Measurements from ENCODE around the gene CLEC11A. TPM values are rescaled to one million over a fixed set of nuclear protein-coding genes. Genes with fewer than 3 reads are reported as not detected.

Gene CLEC11A
- total RNA-seq, 1 experiment from 2014 or later: 1.6 TPM

DNA sequence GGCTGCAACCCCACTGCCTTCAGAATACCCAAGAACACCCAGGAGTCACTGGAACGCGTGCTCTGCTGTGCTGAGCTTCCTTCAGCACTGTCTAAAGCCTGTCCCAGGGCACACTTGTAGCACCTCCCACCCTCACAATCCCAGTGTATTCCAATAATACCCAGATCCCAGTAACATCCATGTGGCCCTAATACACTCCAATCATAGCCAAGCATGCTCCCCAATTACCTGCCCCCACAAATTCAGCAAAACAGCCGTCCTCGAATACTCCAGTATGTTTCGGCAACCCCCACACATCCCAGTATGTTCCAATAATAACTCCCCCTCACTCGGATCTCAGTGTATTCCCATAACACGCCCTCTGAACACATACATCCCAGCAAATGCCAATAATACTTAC is 32.7 kb upstream of the CLEC11A start:
- Histone ChIP-seq H3K9ac (ENCODE audit: low read length) (no peak overlapping the region), H3K79me2 (ENCODE audit: low read length) (no peaks in the 10 kb centered on the region), H4K20me1 (ENCODE audit: insufficient read depth, low read depth, low read length) (no peaks in the 10 kb centered on the region), H3K4me3 (ENCODE audit: low read length) (no peak overlapping the region), H3K9me2 (replicated peaks; ENCODE audit: insufficient read depth, low read length) (no peaks in the 10 kb centered on the region), H3K36me3 (ENCODE audit: insufficient read depth, low read length) (no peaks in the 10 kb centered on the region), H3K27ac (ENCODE audit: low read length) (no peak overlapping the region), H3K4me2 (ENCODE audit: low read depth, low read length, poor library complexity, severe bottlenecking) (no peak overlapping the region), H3K27me3 (ENCODE audit: low read length) (no peaks in the 10 kb centered on the region), H3K4me1 (ENCODE audit: low read length) (peaks cover 4% of the 10 kb centered on the region; the same call in 1 of the 2 replicates), H3K9me3 (ENCODE audit: low read length) (no peaks in the 10 kb centered on the region), H2AFZ (ENCODE audit: low read length) (no peak overlapping the region)
- no peak for DNase-seq

DNA sequence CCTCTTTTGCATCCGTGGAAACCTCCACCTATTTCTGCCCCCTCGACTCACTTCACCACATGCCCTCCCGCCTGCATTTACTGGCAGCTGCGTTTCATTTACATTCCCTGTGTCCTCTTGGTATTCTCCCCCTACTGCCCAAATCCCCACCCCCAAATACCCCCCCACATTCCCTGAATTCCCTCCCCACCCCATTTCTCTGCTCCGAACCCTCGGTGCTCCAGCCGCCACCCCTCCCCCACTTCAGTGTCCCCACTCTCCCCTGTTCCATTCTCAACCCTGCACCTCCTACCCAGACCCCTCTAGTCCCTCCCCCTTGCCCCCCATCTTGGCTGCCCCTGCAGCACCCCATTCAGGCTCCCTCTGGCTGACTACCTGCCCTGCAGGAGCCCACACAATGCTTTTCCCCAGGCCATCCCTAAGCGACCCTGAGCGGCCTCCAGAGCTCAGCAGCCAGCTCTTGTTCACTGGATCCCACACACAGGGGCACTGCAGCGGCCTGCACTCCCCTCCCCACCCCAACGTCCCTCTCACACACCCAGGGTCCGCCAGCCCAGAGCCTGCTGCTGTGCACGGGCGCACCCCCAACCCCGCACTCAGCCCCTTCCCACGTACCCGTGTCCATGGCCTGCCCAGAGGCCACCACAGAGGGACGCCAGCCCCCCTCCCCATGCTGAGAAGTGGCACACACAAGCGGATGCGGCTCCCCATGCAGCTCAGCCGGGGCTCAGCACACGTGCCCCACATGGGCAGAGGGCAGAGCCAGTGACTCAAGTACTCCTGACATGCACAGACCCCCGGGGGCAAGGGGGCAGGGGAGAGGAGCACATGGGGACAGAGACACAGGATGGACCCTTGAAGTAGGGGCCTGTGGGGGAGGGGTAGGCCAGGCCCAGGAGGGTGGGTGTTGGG is 29.8 kb upstream of the CLEC11A start:
- Histone ChIP-seq H3K4me1 (ENCODE audit: low read length) (peaks cover 4% of the 10 kb centered on the region; the same call in 1 of the 2 replicates), H3K9ac (ENCODE audit: low read length) (no peak overlapping the region), H3K27me3 (ENCODE audit: low read length) (no peaks in the 10 kb centered on the region), H3K79me2 (ENCODE audit: low read length) (no peaks in the 10 kb centered on the region), H3K9me2 (replicated peaks; ENCODE audit: insufficient read depth, low read length) (no peaks in the 10 kb centered on the region), H4K20me1 (ENCODE audit: insufficient read depth, low read depth, low read length) (no peaks in the 10 kb centered on the region), H3K4me2 (ENCODE audit: low read depth, low read length, poor library complexity, severe bottlenecking) (no peak overlapping the region), H2AFZ (ENCODE audit: low read length) (no peak overlapping the region), H3K9me3 (ENCODE audit: low read length) (no peaks in the 10 kb centered on the region), H3K4me3 (ENCODE audit: low read length) (no peak overlapping the region), H3K36me3 (ENCODE audit: insufficient read depth, low read length) (no peaks in the 10 kb centered on the region), H3K27ac (ENCODE audit: low read length) (no peak overlapping the region)
- DNase-seq: no peak

DNA sequence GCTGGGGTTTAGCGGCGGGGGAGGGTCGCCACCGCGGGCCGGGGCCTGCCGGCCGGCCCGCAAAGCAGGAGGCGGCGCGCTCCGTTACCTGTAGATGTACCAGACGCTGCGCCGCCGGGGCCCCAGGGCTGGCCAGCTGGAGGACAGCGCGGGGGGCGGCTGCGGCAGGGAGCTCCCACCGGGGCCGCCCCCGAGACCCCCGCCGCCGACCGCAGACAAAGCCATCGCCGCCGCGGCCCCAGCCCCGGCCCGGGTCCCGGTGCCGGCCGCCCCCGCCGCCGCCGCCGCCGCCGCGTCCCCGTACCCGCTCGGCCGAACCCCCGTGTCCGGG is 28.4 kb upstream of the CLEC11A start:
- Histone ChIP-seq H3K79me2 (ENCODE audit: low read length) (no peaks in the 10 kb centered on the region), H3K27ac (ENCODE audit: low read length) (no peak overlapping the region), H3K27me3 (ENCODE audit: low read length) (no peaks in the 10 kb centered on the region)

DNA sequence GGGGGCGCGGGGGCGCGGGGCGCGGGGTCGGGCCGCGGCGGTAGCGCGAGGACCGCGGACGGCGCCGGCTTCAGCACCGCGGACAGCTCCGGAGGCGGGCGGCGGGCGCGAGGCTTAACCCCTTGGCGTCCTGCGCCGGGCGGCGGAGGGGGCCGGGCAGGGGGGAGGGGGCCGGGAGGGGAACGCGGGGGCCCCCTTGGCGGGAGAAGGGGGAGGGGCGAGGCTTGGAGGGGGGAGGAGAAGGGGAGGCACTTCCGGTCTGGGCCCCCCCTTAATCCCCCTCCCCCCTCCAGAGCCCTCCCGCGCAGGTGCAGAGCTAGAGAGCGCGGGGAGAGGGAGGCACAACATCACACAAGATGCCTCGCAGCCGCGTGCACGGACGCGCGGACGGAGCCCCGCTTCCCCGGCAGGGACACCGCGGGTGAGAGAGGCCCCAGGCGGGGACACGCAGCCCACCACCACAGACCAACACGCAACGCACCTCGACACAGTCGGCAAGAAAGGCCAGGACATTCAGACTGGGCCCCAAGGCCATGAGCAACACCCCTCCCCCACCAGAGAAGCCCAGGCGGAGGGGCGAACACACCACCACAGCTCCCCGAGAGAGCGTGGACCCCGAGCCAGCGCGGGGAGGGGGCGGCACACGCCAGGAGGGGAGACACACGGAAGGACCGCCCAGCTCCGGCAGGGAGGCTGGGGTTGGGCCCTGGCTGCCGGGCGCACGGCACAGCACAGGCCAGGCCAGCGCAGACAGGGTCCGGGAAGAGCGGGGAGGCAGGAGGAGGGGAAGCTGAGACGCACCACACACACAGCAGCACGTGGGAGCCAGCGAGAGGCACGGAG is 27.7 kb upstream of the CLEC11A start:
- Histone ChIP-seq H3K9me3 (ENCODE audit: low read length) (no peaks in the 10 kb centered on the region), H3K4me2 (ENCODE audit: low read depth, low read length, poor library complexity, severe bottlenecking) (no peak overlapping the region), H3K36me3 (ENCODE audit: insufficient read depth, low read length) (no peaks in the 10 kb centered on the region), H3K4me1 (ENCODE audit: low read length) (no peaks in the 10 kb centered on the region), H3K79me2 (ENCODE audit: low read length) (no peaks in the 10 kb centered on the region), H3K4me3 (ENCODE audit: low read length) (no peak overlapping the region), H3K9me2 (replicated peaks; ENCODE audit: insufficient read depth, low read length) (no peaks in the 10 kb centered on the region), H2AFZ (ENCODE audit: low read length) (no peak overlapping the region), H3K27me3 (ENCODE audit: low read length) (no peaks in the 10 kb centered on the region), H3K27ac (ENCODE audit: low read length) (no peak overlapping the region), H3K9ac (ENCODE audit: low read length) (no peak overlapping the region), H4K20me1 (ENCODE audit: insufficient read depth, low read depth, low read length) (no peaks in the 10 kb centered on the region)
- DNase-seq: no peak

More for the DNA sequence above, 28.4 kb upstream of the CLEC11A start:
- Histone ChIP-seq H3K4me2 (ENCODE audit: low read depth, low read length, poor library complexity, severe bottlenecking) (no peak overlapping the region), H3K9me3 (ENCODE audit: low read length) (no peaks in the 10 kb centered on the region), H2AFZ (ENCODE audit: low read length) (no peak overlapping the region), H3K4me1 (ENCODE audit: low read length) (peaks cover 3% of the 10 kb centered on the region; the same call in 1 of the 2 replicates), H3K4me3 (ENCODE audit: low read length) (no peak overlapping the region), H4K20me1 (ENCODE audit: insufficient read depth, low read depth, low read length) (no peaks in the 10 kb centered on the region), H3K9ac (ENCODE audit: low read length) (no peak overlapping the region), H3K9me2 (replicated peaks; ENCODE audit: insufficient read depth, low read length) (no peaks in the 10 kb centered on the region), H3K36me3 (ENCODE audit: insufficient read depth, low read length) (no peaks in the 10 kb centered on the region)
- no peak for DNase-seq

DNA sequence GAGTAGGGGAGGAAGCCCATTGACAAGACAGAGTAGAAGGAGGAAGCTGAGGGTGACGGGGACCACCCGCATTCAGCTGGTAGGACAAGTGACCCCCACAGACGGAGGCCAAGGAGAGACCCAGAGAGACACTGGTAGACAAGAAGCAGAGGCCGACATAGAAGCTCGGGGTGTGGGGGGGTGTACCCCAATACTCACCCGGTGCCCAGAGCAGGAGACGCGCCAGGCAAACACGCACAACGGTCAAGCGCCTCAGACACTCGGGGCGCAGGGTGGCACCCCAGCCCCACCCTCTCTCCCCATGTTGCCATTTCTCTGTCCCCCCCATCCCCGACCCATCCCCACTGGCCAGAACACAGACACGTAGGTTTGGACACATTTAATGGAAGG is 27.1 kb upstream of the CLEC11A start:
- Histone ChIP-seq H3K9me2 (replicated peaks; ENCODE audit: insufficient read depth, low read length) (no peaks in the 10 kb centered on the region), H3K4me1 (ENCODE audit: low read length) (no peaks in the 10 kb centered on the region)

DNA sequence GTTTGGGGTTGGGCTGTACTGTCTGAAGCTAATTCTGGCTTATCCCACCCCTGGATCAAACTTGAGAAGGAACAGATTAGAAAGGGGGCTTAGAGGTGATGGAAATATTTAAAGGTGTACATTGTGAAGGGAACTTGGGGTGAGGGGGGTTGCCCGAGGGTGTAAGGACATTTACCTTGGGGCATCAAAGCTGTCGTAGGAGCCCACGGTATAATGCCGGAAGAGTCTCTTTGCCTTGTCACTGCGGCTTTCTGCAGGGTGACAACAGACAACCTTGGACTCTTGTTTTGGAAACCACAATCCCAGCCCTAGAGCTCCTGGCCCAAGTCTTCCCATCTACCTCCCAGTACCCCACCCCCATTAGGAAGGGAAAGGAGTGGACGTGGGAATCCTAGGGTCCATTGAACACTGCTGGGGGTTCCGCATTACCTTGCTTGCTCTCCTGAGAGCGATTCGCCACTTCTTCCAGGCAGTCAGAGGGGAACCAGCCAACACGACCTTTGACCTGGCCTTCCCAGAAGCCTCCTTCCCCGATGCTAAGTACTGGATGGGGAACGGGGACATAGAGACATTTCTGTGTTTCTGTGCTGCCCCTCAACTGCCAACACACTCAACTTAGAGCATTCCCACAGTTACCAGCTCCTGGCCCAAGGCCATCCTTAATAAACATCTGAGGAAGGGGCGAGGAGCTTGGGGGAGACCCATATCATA is 25.6 kb upstream of the CLEC11A start:
- Histone ChIP-seq H3K4me3 (ENCODE audit: low read length) (no peak overlapping the region), H3K4me2 (ENCODE audit: low read depth, low read length, poor library complexity, severe bottlenecking) (no peak overlapping the region), H4K20me1 (ENCODE audit: insufficient read depth, low read depth, low read length) (no peaks in the 10 kb centered on the region), H3K9me3 (ENCODE audit: low read length) (no peaks in the 10 kb centered on the region), H3K27me3 (ENCODE audit: low read length) (no peaks in the 10 kb centered on the region), H3K9ac (ENCODE audit: low read length) (no peak overlapping the region), H3K4me1 (ENCODE audit: low read length) (no peaks in the 10 kb centered on the region), H3K27ac (ENCODE audit: low read length) (no peak overlapping the region), H3K36me3 (ENCODE audit: insufficient read depth, low read length) (no peaks in the 10 kb centered on the region), H2AFZ (ENCODE audit: low read length) (no peak overlapping the region), H3K79me2 (ENCODE audit: low read length) (no peaks in the 10 kb centered on the region), H3K9me2 (replicated peaks; ENCODE audit: insufficient read depth, low read length) (no peaks in the 10 kb centered on the region)
- DNase-seq: no peak

More for the DNA sequence above, 27.1 kb upstream of the CLEC11A start:
- H3K27ac ChIP-seq (ENCODE audit: low read length): no peak overlapping the region
- no peak overlapping the region for H3K4me2 ChIP-seq (ENCODE audit: low read depth, low read length, poor library complexity, severe bottlenecking)
- no peak overlapping the region for H3K9ac ChIP-seq (ENCODE audit: low read length)
- no peaks in the 10 kb centered on the region for H3K27me3 ChIP-seq (ENCODE audit: low read length)
- H3K79me2 ChIP-seq (ENCODE audit: low read length): no peaks in the 10 kb centered on the region
- no peaks in the 10 kb centered on the region for H3K36me3 ChIP-seq (ENCODE audit: insufficient read depth, low read length)
- H4K20me1 ChIP-seq (ENCODE audit: insufficient read depth, low read depth, low read length): no peaks in the 10 kb centered on the region
- H3K4me3 ChIP-seq (ENCODE audit: low read length): no peak overlapping the region
- H2AFZ ChIP-seq (ENCODE audit: low read length): no peak overlapping the region
- no peak for DNase-seq
- H3K9me3 ChIP-seq (ENCODE audit: low read length): no peaks in the 10 kb centered on the region

DNA sequence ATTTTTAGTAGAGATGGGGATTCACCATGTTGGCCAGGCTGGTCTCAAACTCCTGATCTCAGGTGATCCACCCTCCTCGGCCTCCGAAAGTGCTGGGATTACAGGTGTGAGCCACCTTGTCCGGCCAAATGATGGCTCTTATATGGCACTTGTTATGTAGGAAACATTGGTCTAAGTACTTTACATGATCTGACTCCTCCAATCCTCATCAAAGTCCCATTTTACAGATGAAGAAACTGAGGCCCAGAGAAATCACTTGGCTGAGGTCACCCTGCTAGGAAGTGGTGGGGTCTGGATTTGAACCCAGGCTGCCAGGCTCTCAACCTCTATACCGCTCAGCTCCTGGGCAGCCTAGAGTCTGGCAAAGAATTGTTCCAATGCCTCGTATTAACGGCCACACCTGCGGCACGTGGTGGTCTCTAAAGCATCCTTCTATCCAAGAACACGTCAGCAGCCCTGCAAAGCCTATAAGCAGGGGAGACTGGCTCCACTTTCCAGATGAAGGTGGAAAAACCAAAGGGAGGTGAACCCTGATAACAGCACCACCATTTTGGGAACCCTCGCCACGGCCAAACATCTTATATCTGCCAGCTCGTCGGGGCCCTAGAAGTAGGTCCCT is 21.7 kb upstream of the CLEC11A start:
- no peak overlapping the region for H3K4me3 ChIP-seq (ENCODE audit: low read length)
- H2AFZ ChIP-seq (ENCODE audit: low read length): no peak overlapping the region
- H3K9me3 ChIP-seq (ENCODE audit: low read length): no peaks in the 10 kb centered on the region
- DNase-seq: no peak
- no peaks in the 10 kb centered on the region for H3K4me1 ChIP-seq (ENCODE audit: low read length)
- H4K20me1 ChIP-seq (ENCODE audit: insufficient read depth, low read depth, low read length): peaks cover 4% of the 10 kb centered on the region; the same call in 1 of the 2 replicates
- no peak overlapping the region for H3K9ac ChIP-seq (ENCODE audit: low read length)
- H3K36me3 ChIP-seq (ENCODE audit: insufficient read depth, low read length): no peaks in the 10 kb centered on the region
- no peak overlapping the region for H3K27ac ChIP-seq (ENCODE audit: low read length)
- H3K27me3 ChIP-seq (ENCODE audit: low read length): no peaks in the 10 kb centered on the region
- no peaks in the 10 kb centered on the region for H3K79me2 ChIP-seq (ENCODE audit: low read length)
- H3K9me2 ChIP-seq (replicated peaks; ENCODE audit: insufficient read depth, low read length): no peaks in the 10 kb centered on the region
- H3K4me2 ChIP-seq (ENCODE audit: low read depth, low read length, poor library complexity, severe bottlenecking): no peak overlapping the region
